GM21360 (cell line): Measurements from ENCODE around the gene ACTR3C.
"Not testable (repeated sequence)": the region's sequence is repeated elsewhere in the genome, so short reads cannot be mapped to it uniquely, and the experiment has no call there.

Experiments
- ATAC-seq: cut with Tn5 transposase; IDR thresholded peaks from one replicate; pipeline ENCODE4 v1.9.1; 2021; ENCODE audit warnings: mild to moderate bottlenecking, moderate library complexity; ENCODE audit not compliant: unreplicated experiment

ACTR3C gene

GRCh38 chr7:150219941-150220658 lies 103.2 kb downstream of the ACTR3C start:
- not testable (repeated sequence) for ATAC-seq

- not testable (repeated sequence) for ATAC-seq
Measured at GRCh38 chr7:150206848-150207247, 116.5 kb downstream of the ACTR3C start.

- ATAC-seq = not testable (repeated sequence)
Measured at GRCh38 chr7:150205866-150206265, 117.5 kb downstream of the ACTR3C start.

GRCh38 chr7:150204577-150204976 lies 118.8 kb downstream of the ACTR3C start:
- ATAC-seq = not testable (repeated sequence)

- not testable (repeated sequence) for ATAC-seq
Measured at GRCh38 chr7:150202894-150203293, 120.5 kb downstream of the ACTR3C start.
